ENCODE measurements around the gene RPL10A. TPM values are rescaled to one million over a fixed set of nuclear protein-coding genes. Genes with fewer than 3 reads are reported as not detected.

RPL10A gene
- total and polyA plus RNA-seq, 2 of the 13 experiments (the other 11 are each of a cell fraction or from before 2014, with no cell fraction given) = 1,854 to 2,726 TPM

DNA sequence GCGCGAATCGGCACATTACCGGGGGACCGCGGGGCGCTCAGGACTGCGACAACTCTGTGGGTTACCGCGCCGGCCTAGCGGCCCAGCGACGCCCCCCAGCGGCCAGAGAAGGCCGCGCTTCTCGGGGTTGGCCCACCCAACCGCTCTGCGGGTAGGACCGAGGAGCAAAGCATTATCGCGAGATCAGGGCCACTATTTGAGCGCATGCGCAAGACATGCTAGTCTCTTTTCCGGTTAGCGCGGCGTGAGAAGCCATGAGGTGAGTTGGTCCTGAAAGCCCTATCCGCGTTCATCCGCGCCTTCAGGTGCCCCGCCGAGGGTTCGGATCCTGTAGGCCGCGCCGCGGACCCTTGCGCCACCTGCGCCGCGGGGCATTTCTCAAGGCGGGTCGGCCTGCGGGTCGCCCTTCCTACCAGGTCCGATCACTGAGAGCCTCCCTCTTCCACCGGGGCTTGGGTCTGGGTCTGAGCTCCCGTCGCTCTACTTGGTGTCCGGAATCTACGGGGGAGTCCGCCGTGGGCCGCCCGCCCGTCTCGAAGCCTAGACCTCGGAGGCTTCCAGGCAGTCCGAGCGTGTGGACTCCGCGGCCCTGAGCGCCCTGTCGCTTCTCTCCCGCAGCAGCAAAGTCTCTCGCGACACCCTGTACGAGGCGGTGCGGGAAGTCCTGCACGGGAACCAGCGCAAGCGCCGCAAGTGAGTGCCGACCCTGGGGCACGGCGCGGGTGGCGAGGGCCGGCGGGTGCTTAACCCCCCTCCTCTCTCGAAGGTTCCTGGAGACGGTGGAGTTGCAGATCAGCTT lies at the start of gene RPL10A (continued):
- TF ChIP-seq SP140L (CRISPR knock-in tag; IDR thresholded peaks at IDR 0.05; ENCODE audit: borderline replicate concordance) = no peak
- peak; percentile 97 for TF ChIP-seq NR1H2 (CRISPR knock-in tag; IDR thresholded peaks at IDR 0.05; ENCODE audit: borderline replicate concordance, low read depth)
- peak; percentile 100 for TF ChIP-seq RBFOX2 (IDR thresholded peaks at IDR 0.05; ENCODE audit: low read depth, low read length)
- TF ChIP-seq KLF11 (CRISPR knock-in tag; IDR thresholded peaks at IDR 0.05) = peak; percentile 87
- TF ChIP-seq ZZZ3 (CRISPR knock-in tag; IDR thresholded peaks at IDR 0.05; ENCODE audit: borderline replicate concordance) = peak; percentile 99
- peak; percentile 100 for TF ChIP-seq ARNT2 (CRISPR knock-in tag; IDR thresholded peaks at IDR 0.05; ENCODE audit: low read depth)
- TF ChIP-seq, protein P1, sequence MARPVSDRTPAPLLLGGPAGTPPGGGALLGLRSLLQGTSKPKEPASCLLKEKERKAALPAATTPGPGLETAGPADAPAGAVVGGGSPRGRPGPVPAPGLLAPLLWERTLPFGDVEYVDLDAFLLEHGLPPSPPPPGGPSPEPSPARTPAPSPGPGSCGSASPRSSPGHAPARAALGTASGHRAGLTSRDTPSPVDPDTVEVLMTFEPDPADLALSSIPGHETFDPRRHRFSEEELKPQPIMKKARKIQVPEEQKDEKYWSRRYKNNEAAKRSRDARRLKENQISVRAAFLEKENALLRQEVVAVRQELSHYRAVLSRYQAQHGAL (CRISPR knock-in tag; IDR thresholded peaks at IDR 0.05; ENCODE audit: not compliant biosample characterization) = peak; percentile 50
- TF ChIP-seq SIN3A (IDR thresholded peaks at IDR 0.05; ENCODE audit: borderline replicate concordance, low read depth, low read length) = peak; percentile 97
- TF ChIP-seq, protein P2, sequence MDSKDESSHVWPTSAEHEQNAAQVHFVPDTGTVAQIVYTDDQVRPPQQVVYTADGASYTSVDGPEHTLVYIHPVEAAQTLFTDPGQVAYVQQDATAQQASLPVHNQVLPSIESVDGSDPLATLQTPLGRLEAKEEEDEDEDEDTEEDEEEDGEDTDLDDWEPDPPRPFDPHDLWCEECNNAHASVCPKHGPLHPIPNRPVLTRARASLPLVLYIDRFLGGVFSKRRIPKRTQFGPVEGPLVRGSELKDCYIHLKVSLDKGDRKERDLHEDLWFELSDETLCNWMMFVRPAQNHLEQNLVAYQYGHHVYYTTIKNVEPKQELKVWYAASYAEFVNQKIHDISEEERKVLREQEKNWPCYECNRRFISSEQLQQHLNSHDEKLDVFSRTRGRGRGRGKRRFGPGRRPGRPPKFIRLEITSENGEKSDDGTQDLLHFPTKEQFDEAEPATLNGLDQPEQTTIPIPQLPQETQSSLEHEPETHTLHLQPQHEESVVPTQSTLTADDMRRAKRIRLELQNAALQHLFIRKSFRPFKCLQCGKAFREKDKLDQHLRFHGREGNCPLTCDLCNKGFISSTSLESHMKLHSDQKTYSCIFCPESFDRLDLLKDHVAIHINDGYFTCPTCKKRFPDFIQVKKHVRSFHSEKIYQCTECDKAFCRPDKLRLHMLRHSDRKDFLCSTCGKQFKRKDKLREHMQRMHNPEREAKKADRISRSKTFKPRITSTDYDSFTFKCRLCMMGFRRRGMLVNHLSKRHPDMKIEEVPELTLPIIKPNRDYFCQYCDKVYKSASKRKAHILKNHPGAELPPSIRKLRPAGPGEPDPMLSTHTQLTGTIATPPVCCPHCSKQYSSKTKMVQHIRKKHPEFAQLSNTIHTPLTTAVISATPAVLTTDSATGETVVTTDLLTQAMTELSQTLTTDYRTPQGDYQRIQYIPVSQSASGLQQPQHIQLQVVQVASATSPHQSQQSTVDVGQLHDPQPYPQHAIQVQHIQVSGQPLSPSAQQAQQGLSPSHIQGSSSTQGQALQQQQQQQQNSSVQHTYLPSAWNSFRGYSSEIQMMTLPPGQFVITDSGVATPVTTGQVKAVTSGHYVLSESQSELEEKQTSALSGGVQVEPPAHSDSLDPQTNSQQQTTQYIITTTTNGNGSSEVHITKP (CRISPR knock-in tag; IDR thresholded peaks at IDR 0.05; ENCODE audit: low read depth) = peak; percentile 94
- TF ChIP-seq HIVEP1 (CRISPR knock-in tag; IDR thresholded peaks at IDR 0.05) = peak; percentile 63
- no peak for TF ChIP-seq KDM6A (CRISPR knock-in tag; IDR thresholded peaks at IDR 0.05; ENCODE audit: low read depth)
- TF ChIP-seq, protein P3, sequence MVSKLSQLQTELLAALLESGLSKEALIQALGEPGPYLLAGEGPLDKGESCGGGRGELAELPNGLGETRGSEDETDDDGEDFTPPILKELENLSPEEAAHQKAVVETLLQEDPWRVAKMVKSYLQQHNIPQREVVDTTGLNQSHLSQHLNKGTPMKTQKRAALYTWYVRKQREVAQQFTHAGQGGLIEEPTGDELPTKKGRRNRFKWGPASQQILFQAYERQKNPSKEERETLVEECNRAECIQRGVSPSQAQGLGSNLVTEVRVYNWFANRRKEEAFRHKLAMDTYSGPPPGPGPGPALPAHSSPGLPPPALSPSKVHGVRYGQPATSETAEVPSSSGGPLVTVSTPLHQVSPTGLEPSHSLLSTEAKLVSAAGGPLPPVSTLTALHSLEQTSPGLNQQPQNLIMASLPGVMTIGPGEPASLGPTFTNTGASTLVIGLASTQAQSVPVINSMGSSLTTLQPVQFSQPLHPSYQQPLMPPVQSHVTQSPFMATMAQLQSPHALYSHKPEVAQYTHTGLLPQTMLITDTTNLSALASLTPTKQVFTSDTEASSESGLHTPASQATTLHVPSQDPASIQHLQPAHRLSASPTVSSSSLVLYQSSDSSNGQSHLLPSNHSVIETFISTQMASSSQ (IDR thresholded peaks at IDR 0.05; ENCODE audit: low read depth) = no peak
- TF ChIP-seq, protein P3 (CRISPR knock-in tag; IDR thresholded peaks at IDR 0.05; ENCODE audit: borderline replicate concordance) = peak; percentile 91
- 0 out of 2 replicates have a peak, but pooled peaks have one; percentile 20 for TF ChIP-seq PCBP1 (IDR thresholded peaks at IDR 0.05; ENCODE audit: borderline replicate concordance, low read depth, low read length)
- TF ChIP-seq NR2F6 (IDR thresholded peaks at IDR 0.05) = no peak
- peak; percentile 69 for TF ChIP-seq NR2F6 (CRISPR knock-in tag; IDR thresholded peaks at IDR 0.05)
- TF ChIP-seq SYNCRIP (IDR thresholded peaks at IDR 0.05; ENCODE audit: insufficient read depth, low read depth, low read length) = no peak
- no peak; the same call in 1 of the 2 replicates for TF ChIP-seq GZF1 (CRISPR knock-in tag; IDR thresholded peaks at IDR 0.05)
- peak; percentile 82 for TF ChIP-seq CEBPG (CRISPR knock-in tag; IDR thresholded peaks at IDR 0.05)
